Effector CD4-positive, alpha-beta T cell (primary cell): ENCODE results near the gene HERC2.
"Not testable (repeated sequence)": the region's sequence is repeated elsewhere in the genome, so short reads cannot be mapped to it uniquely, and the experiment has no call there.

ENCODE experiments used
- DNase-seq: peaks from one replicate; pipeline ENCODE4 v3.0.0-alpha.2; 2020

Gene HERC2

DNA sequence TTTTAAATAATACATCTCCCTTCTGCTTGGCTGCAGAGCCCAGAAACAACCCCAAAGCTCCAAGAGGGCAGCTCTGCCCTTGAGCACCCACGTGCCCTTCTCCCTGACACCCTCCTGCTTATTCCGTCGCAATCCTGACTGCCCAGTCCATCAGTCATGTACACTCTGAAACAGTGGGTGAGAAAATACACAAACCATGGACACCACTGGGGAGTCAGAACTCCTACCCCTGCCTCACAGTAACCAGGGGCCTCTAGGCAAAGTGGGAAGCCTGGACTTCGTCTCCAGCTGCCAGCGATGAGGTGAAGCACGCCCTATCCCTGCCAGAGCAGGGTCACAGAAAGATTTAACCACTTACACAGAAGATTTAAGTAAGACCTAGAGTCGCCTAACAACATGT is 40.1 kb downstream of the HERC2 start:
- DNase-seq: no peak

DNA sequence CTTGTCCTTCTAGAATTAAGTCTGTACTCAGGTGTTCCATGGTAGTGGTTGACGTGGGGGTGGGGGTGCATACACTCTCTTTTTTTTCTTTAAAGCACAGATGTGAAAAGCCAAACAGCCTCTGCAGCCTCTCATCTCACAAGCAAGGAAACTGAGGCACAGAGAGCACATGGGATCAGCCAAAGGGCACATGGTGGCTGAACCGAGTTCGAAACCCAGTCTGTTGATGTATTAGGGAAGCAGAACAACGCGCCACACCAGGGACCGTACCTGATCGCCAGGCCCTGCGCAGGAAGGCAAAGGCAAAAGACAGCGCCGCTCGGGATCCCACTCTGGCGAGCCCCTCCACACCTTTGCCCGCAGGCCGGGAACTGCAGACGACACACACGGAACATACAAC is 47.3 kb downstream of the HERC2 start:
- DNase-seq: no peak

DNA sequence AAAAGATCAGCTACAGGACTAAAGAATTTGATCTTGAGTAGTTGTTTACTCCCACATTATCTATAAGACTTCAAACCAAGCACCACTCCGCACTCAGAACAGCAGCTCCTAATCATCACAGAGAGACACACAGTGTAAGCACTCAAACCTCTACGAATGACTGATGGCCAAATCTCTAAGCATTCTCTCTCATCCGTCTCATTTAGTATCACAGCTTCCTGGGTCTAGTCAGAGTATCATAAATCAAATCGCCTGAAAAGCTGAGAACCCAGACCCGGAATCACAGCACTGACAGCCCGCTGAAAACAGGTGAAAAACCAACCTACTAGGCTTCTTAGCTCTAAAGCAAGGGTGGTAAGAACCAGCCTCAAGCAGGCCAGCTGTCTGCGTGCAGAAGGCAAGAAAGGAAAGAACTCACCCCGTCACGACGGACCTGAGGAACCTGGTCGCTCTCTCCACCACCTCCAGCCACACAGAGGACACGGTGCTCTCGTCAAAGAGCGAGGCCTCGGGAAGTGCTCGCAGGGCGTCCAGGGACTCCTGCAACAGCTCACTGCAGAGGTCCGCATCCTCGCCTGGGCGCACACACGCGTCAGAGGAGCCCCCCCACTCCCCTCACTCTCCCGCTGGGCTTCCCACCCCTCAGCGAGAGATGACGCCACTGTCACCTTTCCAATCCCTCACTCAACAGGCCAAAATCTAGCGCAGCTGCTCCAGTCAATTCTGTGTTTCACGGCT is 47.9 kb downstream of the HERC2 start:
- no peak for DNase-seq

DNA sequence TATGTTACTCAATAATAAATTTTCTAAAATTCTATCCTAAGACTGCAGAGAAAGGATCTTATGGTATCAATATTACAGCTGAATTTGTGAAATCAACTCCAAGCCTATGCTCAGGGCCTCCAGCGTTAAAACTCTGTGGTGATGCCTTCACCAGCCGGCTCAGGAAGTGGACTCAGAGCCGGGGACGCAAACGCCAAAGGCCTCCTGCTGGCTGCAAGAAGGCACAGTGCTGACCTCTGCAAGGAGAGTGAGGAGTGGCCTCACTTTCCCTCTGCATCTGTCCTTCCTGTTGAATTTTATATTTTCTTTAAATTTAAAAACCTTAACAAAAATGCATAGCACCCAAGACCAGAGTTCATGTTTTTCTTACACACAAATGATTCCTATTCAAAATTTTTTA is 48.5 kb downstream of the HERC2 start:
- DNase-seq: no peak

DNA sequence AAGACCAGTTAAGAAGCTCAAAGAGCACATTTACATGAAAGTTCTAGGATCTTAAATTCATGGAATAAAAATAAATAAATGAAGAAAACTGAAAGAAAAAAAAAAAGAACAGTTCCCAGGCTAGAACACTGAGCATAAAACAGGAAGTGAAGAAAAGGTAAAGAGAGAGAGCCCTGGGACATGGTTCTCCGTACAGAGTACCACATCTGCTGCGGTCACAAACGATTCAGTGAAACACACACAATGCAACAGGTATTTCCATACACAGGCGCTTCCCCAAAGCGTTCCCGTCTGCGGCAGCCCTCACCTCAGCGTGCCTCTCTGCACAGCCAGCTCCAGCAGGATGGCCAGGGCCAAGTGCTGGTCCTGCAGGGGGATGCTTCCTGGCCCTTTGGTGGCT is 49.4 kb downstream of the HERC2 start:
- no peak for DNase-seq

DNA sequence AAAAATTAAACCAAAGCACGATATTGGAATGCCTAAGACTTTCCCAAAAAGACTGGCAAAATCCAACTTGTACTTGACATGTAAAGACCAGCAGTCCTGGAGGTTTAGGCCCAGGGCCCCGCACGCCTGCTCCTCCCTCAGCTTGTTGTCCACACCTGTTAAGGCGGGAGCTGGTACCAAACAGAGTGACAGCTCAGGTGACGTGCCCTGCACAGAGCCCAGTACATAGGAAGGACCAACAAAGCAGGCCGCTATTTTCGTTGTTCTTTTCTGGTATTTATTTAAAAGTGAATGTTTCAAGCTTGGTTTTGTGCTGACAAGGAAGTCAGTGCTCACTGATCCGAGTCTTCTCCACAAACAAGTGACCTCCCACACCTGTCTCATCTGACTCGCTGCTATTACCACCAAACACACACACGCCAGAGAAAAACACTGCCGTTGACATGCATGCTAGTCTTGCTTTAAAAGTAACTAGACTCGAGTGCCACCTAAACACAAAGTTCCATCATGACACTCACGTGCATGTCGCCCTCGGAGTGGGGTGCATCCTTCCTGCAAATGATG is 50.2 kb downstream of the HERC2 start:
- no peak for DNase-seq

DNA sequence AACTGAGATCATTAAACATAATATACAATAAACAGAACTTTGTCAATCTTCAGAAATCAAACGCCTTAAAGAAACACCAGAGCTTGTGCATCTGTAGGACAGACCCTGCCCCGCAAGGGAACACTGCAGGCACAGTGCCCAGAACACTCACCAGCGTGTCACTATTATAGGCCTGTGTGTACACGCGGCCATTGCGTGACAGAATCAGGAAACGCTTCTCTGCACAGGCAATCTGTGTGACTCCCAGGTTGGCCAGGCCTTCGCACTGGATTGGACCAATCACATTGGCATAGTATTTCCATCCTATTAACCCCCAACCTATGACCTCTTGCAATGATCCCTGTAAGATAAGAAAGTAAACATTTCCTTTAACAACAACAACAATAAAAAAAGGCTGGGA is 52.9 kb downstream of the HERC2 start:
- DNase-seq: no peak

DNA sequence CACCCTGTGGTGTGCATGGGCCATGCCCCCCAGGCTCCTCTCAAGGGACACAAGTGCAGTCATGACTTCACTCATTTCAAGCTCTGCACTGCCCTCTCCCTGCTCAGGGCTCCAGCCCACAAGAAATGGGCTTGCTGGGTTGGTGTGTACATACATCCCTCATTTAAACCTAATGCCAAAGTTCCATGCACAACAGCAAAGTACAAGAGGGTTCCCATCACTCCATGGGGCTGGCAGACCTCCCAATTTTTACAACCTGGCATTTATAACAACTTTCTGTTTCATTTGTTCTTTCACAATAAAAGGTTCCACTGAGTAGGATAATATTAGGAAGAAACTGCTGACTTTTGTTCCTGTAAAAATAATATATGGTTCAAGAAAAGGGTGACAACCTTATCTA is 54.3 kb downstream of the HERC2 start:
- no peak for DNase-seq

DNA sequence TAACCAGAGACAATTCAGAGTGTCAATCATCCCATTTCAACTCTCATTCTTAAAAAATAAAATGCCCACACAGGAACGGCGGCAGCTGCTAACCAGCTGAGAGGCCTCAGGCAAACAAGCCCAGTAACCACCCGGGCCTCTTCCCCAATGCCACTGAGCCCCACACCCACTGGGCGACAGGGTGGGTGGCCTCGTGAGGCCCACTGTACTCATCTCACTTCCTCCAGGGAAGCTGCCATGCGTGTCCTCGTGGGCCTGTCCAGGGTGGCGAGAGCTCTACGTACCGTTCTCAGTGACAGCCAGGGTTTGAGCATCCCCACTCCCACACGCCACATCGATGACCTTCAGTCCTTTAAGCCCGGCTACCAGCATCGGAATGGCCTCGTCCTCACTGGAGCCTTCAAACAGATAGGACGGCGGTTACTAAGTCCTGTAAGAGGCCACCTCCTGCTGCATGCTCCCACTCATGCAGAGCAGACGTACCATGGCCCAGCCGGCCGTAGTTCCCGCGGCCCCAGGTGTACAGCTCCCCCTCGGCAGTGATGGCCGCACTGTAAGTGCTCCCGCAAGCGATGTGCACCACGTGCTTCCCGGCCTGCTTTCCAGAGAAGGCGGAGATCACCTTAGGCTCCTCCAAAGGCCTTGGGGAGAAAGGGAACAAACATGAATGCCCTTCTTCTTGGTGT is 56.5 kb downstream of the HERC2 start:
- no peak for DNase-seq

DNA sequence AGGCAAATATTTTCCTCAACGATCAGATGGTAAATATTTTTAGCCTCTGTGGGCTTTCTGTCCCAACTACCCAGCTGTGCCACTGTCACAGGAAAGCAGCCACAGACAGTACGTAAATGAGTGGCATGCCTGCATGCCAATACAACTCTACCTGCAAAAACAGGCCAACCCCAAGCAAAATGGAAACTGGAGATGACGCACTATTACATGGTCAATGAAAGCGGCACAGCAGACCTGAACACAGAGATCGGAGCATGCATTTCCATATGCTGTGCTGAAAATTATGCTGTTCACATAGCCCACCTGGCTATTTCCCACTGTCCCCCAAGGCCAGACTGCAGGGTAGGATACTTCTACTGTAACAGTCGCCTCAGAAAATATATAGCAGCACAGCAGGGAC is 57.8 kb downstream of the HERC2 start:
- no peak for DNase-seq

DNA sequence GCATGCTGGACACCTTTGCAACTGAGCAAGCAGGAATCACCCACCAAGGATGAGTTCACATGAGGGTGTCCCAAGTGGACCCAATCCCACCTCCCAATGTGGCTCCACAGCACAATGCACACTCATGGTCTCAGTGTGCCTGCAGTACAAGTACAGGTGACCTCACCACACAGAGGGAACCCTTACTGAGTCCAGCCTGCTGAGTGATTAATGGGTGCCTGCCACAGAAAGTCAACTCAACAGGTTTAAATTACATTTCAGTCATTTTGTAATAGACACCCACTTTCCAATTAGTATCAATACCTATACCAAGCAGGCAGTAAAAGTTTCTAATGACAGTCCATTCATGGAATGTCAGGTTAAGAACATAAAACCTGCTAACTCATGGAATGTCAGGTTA is 59.5 kb downstream of the HERC2 start:
- no peak for DNase-seq

DNA sequence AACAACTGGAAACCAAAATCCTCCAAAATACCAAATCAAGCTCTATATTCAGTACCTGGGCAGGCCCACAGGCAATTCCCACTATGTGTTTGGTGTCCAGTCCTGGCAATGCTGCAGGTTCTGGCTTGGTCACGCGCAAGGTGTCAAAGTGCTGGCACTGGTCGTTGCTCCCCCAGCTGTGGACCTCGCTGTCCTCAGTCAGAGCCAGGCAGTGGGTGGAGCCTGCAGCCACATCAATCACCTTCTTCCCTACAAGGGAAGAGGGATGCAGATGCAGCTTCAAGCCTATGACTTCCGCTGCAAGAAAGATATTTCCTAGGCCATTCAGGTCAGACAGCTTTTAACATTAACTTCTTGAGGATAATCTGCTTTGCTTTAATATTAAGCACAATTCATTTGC is 61.3 kb downstream of the HERC2 start:
- no peak for DNase-seq

DNA sequence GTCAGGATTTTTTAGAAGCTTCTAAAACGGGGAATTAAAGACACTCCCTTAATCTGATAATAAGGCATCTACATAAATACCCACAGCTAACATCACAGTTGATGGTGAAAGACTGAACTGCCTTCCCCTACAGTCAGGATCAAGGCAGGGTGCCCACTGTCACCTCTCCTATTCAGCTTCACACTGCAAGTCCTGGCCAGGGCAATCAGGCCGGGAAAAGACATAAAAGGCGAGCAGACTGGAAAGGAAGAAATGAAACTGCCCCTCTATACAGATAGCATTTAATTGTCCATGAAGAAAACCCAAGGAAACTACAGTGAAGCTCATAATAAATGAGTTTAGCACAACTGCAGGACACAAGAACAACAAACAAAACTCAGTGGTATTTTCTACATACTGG is 61.7 kb downstream of the HERC2 start:
- DNase-seq: no peak

DNA sequence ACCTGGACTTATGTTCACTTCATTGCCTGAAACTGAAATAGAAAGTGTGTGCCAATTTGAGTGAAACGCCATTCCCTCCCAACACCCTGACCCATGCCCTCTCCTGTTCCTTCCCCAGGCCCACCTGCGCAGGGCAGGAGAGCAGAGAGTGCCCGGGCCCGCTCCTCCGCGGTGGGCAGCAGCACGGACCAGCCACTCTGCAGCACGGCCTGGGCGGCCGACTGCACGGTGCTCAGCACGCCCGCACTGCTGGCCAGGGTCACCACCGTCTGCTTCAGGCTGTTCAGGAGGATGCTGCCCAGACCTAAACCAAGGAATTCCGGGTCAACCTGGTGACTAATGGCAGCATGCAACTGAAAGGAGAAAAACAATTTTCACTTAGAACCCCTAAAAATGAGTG is 66.0 kb downstream of the HERC2 start:
- no peak for DNase-seq

DNA sequence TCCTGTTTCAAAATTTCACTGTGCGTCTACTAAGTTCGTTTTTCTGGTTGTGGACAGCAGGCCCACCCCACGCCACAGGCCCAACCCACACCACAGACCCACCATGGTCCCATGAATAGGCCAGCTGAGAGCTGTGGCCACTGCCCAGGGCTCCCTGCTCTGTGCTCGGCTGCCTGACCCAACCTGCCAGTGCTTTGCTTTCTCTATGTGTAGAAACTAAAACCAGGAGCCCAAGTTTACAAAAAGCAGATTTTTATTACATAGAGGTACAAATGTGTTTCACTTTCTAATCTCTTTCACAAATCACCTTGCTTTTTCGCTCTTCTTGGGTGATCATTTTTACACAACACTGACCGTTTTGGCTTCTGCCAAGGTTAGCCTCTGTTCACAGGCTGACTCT is 69.1 kb downstream of the HERC2 start:
- no peak for DNase-seq

DNA sequence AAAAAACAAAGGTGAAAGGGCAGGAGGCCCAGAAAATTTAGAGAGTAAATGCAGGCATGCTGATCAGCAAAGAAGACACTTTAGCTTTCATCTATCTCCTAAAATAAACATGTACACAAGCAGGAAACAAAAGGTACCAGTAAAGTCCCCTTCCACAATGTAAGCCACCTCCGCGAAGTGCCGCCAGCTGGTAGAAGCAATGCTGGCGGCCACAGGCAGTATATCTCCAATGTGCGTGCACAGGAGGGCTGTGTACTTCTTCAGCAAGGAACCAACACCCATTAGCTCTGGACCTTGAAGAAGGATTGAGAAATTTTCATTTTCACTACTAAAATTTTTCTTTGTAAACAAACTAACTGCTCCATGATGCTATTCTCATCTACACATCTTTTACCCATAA is 75.4 kb downstream of the HERC2 start:
- no peak for DNase-seq

DNA sequence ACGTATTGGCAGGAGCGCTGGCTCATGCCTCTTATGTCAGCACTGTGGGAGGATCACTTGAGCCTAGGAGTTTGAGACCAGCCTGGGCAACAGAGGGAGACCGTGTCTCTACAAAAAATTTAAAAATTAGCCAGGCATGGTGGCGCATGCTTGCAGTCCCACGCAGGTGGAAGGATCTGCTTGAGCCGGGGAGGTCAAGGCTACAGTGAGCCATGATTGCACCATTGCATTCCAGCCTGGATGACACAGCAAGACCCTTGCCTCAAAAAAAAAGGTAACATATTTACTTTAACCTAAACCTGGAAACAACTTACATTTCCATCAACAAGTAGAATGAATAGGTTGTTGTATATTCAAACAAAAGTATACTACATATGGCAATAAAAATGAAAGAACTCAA is 78.1 kb downstream of the HERC2 start:
- DNase-seq: no peak

DNA sequence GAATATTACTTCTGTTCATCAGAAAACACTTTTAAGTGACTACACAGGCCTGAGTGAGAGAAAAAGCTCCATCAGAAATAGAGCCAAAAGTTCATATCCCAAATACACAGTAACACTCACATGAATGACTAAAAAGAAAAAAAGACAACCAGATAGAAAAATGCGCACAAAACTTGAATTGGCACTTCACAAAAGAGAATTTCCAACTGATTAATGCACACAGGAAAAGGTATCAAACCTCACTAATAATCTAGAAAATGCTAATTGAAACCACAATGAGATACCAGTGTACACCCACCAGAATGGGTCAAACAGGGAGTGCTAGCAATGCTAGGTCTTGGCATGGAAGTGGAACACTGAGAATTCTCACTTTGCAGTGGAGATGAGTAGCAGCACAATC is 78.6 kb downstream of the HERC2 start:
- DNase-seq: no peak

DNA sequence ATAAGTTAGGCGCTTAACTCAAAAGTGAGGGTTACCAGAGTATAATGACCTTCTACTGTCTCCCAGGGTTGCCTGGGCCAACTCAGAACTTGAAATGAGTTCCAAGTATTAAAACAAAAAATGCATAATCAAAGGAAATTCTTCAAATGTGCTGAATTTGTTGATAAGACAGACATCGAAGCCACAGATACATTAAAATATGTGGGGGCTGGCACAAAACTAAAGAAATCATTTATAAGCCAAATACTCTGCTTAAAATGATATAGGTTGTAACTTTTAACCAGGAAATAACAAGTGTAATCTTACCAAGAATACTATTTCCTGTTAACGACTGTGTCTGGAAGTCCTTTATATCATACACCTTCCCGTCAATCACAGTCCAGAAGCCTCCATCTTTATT is 83.7 kb downstream of the HERC2 start:
- not testable (repeated sequence) for DNase-seq

DNA sequence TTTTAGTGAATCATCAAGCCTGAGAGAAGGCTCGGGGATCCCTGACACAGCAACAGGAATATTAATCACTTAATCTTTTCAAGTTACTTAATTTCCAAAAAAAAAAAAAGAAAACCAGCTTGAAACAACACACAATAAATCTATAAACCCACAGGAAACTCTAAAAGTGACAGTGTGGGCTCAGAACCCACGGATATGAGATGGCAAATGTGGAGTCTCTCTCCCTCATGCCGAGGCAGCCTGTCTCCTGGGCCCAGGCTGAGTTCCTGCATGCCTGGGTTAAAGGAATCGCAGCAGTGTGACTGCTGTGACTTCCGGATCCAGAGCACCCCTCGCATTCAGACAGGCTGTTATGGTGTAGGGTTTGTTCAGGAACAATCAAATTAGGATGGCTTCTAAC is 90.2 kb downstream of the HERC2 start:
- DNase-seq: not testable (repeated sequence)

DNA sequence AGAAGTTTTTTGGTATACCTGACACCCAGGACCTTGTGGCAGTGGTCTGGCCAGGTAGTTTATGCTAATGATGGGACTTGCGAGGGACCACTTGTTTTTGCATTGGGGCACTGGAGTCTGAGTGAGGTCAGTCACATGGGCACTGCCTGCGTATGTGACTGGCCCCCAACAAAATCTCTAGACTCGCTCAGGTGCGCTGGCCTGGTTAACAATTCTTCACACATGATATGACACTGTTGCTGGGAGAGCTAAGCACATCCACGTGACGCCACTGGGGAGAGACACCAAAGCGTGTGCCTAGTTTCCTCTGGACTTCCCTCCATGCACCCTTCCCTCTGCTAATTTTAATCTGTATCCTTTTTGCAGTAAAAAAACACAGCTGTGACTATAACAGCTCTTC is 90.6 kb downstream of the HERC2 start:
- DNase-seq: not testable (repeated sequence)

DNA sequence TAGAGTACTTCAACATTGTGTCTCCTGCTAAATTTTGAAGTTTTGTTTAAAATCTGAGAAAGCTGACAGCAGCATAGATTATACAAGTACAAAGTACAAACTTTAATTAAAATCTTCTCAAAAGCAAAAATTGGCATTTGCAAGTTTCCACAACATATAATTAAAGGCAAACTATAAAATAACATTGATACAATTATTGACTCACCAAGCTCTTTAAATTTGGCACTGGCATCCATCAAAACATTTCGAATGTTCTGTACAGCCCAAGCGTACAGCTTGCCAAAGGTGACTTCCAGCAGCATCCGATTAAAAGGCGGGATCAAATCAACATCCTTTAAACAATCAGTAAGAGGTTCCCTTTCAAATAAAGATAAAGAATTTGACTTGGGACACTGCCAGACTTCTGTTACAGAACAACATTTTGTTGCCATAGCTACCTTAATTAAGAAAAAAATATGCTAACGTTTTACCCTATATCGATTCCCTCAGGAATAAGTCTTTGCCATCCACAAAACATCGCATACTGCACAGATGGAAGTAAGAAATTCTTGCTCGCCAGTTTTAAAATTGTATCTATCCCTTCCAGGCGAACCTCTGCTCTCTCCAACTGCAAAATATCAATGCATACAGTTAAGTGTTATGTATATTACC is 92.9 kb downstream of the HERC2 start:
- not testable (repeated sequence) for DNase-seq

DNA sequence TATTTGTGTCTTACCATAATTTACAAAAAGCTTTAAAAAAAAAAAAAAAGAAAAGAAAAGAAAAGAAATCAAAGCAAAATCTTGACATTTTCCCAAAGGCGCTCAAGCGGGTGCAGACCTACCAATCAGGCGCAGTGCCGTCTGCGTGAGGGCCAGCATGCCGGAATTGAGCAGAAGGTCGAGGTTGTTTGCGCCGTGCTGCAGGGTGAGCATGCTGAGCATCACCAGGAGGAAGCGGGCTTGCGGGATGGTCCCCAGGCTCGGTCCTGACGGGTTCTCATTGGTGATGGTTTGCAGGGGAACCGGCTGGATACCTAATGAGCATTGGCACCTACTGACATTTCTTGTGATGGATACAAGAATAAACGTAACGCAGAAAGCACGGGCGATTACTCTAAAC is 93.9 kb downstream of the HERC2 start:
- DNase-seq: no peak

DNA sequence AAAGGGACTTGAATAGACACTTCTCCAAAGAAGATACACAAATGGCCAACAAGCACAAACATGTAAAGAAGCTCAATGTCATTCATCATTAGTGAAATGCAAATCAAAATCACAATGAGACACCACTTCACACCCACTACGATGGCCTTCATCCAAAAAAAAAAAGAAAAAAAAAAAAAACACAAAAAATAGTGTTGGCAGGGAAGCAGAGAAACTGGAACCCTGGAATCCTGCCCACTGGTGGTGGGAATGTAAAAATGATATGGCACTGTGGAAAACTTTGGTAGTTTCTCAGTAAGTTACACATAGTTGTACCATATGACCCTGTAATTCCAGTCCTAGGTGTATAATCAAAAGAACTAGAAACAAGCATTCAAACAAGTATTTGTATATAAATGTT is 94.7 kb downstream of the HERC2 start:
- not testable (repeated sequence) for DNase-seq
